A673 (cell line): Measurements from ENCODE around the gene RGS3. TPM values are rescaled to one million over a fixed set of nuclear protein-coding genes. Genes with fewer than 3 reads are reported as not detected.

ENCODE experiments used
- BruUV-seq: library from RNA; stranded (reverse); fragments of 400-500 nt; replicated peaks from 2 replicates; lab custom pipeline; 2021; lab: Mats Ljungman, UMichigan
- CTCF ChIA-PET: fragments of 300-600 bp; sonication (Branson Sonifier 250); formaldehyde crosslinking; loops from one replicate; lab custom pipeline; 2022; ENCODE audit warnings: antibody characterized with exemption; lab: Charles Lee
- POLR2A ChIA-PET: fragments of 300-600 bp; sonication (Branson Sonifier 250); formaldehyde crosslinking; loops from one replicate; lab custom pipeline; 2022; ENCODE audit warnings: antibody characterized with exemption; ENCODE audit not compliant: low non-redundant PET; lab: Charles Lee
- DNase-seq: peaks from one replicate; pipeline ENCODE4 v3.0.0-alpha.2; 2015; ENCODE audit warnings: low spot score
- H3K27ac ChIP-seq: fragments of 200-600 bp; sonication (generic); 2 replicates; pipeline ENCODE4 v1.5.1; 2016; ENCODE audit warnings: mixed run types, low read depth, mild to moderate bottlenecking, mixed read lengths, antibody characterized with exemption, low read length; ENCODE audit not compliant: poor library complexity, severe bottlenecking
- H3K27me3 ChIP-seq: fragments of 200-600 bp; sonication (generic); replicated peaks from 2 replicates; pipeline ENCODE4 v1.6.1; 2017; ENCODE audit warnings: mixed run types, low read depth, mild to moderate bottlenecking, mixed read lengths, antibody characterized with exemption, low read length; ENCODE audit not compliant: insufficient read depth, poor library complexity
- H3K36me3 ChIP-seq: fragments of 200-600 bp; sonication (generic); 2 replicates; pipeline ENCODE4 v1.6.1; 2016; ENCODE audit warnings: mixed run types, mild to moderate bottlenecking, mixed read lengths, antibody characterized with exemption, low read length; ENCODE audit not compliant: insufficient read depth, poor library complexity, severe bottlenecking
- H3K4me1 ChIP-seq: fragments of 200-600 bp; sonication (generic); 2 replicates; pipeline ENCODE4 v1.6.1; 2017; ENCODE audit warnings: mixed run types, mild to moderate bottlenecking, mixed read lengths, antibody characterized with exemption, low read length; ENCODE audit not compliant: insufficient read depth, poor library complexity, severe bottlenecking
- H3K4me3 ChIP-seq: fragments of 200-600 bp; sonication (generic); 2 replicates; pipeline ENCODE4 v1.5.1; 2016; ENCODE audit warnings: low read depth, mixed run types, mild to moderate bottlenecking, mixed read lengths, low read length; ENCODE audit not compliant: poor library complexity, severe bottlenecking
- H3K9me3 ChIP-seq: fragments of 200-600 bp; sonication (generic); 2 replicates; pipeline ENCODE4 v1.6.1; 2016; ENCODE audit warnings: mixed run types, low read depth, mild to moderate bottlenecking, mixed read lengths, antibody characterized with exemption, low read length; ENCODE audit not compliant: poor library complexity, severe bottlenecking
- EZH2 ChIP-seq: fragments of 200-600 bp; sonication (generic); IDR thresholded peaks from 2 replicates; pipeline ENCODE4 v1.6.1; 2017; ENCODE audit warnings: borderline replicate concordance, low read depth, mild to moderate bottlenecking, mixed read lengths, antibody characterized with exemption, low read length; ENCODE audit not compliant: poor library complexity, severe bottlenecking
- intact Hi-C: fragments of 100-400 bp; cut with micrococcal nuclease; formaldehyde crosslinking; loops from one replicate; pipeline ENCODE4 v1.10.0; 2022; ENCODE audit not compliant: unreplicated experiment
- total RNA-seq: library from RNA; stranded (reverse); gene quantifications from 2 replicates; pipeline ENCODE4 v1.2.3, GENCODE V29; 2021
- TF ChIP-seq, protein P1 (sequence below): fragments of 300-800, 200-600 bp; sonication (generic); conservative IDR thresholded peaks from 2 replicates; pipeline ENCODE4 v1.5.1; 2017; ENCODE audit warnings: low read depth, mild to moderate bottlenecking, antibody characterized with exemption, low read length, moderate library complexity, mixed read lengths

The RGS3 gene
- total RNA-seq, 1 experiment from 2014 or later: 19.2 TPM

DNA sequence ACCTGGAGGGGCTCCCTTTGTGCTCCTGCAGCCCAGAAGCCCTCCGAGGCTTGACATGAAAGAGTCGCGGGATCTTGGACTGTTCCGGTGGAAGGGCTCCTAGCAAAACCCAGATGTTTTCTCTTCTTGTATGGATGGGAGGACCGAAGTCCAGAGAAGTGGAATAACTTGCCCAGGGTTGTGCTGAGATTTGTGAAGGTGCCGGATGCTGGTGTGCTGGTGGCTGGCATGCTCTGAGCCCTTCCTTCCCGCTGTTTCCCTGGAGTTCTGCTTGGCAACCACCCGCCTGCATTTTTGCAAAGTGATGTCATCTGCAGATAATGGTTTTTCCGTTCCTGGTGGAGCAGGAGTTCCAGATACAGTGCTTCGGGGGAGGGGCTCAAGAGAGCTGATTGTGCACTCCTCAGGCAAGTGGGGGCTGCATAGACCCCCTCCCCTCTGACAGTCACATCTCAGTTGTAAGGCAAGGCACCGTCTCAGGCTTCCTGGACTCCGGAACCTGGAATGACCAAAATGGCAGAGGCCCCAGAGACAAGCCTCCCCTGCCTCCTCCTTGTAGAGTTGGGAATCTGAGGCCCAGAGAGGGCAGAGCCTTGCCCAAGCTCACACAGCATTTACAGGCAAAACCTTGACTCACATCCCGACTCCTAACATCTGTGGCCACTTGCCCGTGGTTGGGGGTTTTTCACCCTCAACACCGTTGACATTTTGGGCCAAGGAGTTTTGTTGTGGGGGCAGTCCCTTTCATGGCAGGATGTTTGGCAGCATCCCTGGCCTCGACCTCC lies 157.0 kb downstream of the RGS3 start:
- POLR2A ChIA-PET: interaction anchor here (0.6 kb wide), 1 partner anchor 210 kb away, joined by 3 read pairs; the partner anchor contains the start of genes C9orf43 and POLE3
- H3K9me3 ChIP-seq: no peaks in the 10 kb centered on the region
- H3K4me1 ChIP-seq: peaks cover 68% of the 10 kb centered on the region
- CTCF ChIA-PET: interaction anchor here (0.6 kb wide), 1 partner anchor 255 kb away, joined by 13 read pairs; no protein-coding TSS in a partner anchor
- intact Hi-C loops: loop anchor here (2.0 kb wide), 1 partner anchor 18 kb away; no protein-coding TSS in a partner anchor
- peak overlapping the region; percentile 67 for H3K27ac ChIP-seq
- no peaks in the 10 kb centered on the region for H3K36me3 ChIP-seq
- H3K4me3 ChIP-seq: no peak overlapping the region
- BruUV-seq: no TSS peak
- TF ChIP-seq EZH2: no peak
- TF ChIP-seq, protein P1, sequence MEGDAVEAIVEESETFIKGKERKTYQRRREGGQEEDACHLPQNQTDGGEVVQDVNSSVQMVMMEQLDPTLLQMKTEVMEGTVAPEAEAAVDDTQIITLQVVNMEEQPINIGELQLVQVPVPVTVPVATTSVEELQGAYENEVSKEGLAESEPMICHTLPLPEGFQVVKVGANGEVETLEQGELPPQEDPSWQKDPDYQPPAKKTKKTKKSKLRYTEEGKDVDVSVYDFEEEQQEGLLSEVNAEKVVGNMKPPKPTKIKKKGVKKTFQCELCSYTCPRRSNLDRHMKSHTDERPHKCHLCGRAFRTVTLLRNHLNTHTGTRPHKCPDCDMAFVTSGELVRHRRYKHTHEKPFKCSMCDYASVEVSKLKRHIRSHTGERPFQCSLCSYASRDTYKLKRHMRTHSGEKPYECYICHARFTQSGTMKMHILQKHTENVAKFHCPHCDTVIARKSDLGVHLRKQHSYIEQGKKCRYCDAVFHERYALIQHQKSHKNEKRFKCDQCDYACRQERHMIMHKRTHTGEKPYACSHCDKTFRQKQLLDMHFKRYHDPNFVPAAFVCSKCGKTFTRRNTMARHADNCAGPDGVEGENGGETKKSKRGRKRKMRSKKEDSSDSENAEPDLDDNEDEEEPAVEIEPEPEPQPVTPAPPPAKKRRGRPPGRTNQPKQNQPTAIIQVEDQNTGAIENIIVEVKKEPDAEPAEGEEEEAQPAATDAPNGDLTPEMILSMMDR: no peak
- no peaks in the 10 kb centered on the region for H3K27me3 ChIP-seq
- peak; percentile 91 for DNase-seq

DNA sequence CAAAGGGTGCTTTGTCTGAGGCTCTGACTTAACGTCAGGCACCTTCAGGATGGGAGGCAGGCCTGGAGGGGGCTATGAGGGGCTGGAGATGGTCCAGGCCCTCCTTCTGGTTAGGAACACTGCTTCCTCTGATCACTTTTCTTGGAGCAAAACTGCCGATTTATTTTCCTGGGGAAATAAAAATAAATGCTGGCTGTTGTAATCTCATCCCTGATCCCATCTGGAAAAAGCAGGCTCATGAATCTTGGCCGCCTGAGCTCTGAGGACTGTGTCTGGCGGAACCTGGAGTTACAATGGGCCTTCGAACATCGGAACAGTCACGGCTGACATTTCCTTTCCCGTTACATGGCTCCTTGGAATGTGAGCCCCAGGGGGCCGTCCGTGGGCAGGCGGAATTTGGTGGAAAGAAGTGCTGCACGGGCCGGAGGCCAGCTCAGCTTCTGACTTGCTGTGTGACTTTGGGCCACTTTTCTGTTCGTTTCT lies 157.8 kb downstream of the RGS3 start:
- H3K27me3 ChIP-seq: no peaks in the 10 kb centered on the region
- H3K27ac ChIP-seq: peak overlapping the region; percentile 67
- BruUV-seq: no TSS peak
- DNase-seq: peak; percentile 66
- no peaks in the 10 kb centered on the region for H3K9me3 ChIP-seq
- peaks cover 64% of the 10 kb centered on the region for H3K4me1 ChIP-seq
- H3K36me3 ChIP-seq: no peaks in the 10 kb centered on the region
- H3K4me3 ChIP-seq: no peak overlapping the region
- TF ChIP-seq, protein P1: no peak
- no peak for TF ChIP-seq EZH2
- intact Hi-C loops: loop anchor here (2.0 kb wide), 1 partner anchor 19 kb away; no protein-coding TSS in a partner anchor
- POLR2A ChIA-PET: interaction anchor here (0.6 kb wide), 1 partner anchor 211 kb away, joined by 3 read pairs; the partner anchor contains the start of genes C9orf43 and POLE3
- CTCF ChIA-PET: interaction anchor here (0.6 kb wide), 1 partner anchor 254 kb away, joined by 13 read pairs; no protein-coding TSS in a partner anchor

DNA sequence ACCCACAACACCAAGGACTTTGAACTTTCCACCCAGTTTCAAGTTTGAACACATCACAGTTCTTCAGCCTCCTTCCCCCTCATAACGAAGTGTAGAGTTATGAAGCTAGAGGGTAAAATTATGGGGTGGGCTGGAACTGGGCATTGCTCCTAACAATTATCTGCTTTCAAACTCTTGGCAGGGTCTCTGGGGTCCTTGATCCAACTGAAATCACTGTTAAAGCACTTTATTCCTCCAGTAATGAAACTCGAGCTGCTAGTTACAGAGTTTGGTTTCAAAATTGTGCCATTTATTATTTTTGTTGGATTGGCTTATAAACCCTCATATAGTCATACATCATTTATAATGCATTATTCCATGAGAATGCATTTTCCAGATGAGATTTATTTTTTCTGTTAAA lies 158.5 kb downstream of the RGS3 start:
- intact Hi-C loops: loop anchor here (2.0 kb wide), 1 partner anchor 19 kb away; no protein-coding TSS in a partner anchor
- DNase-seq: no peak
- ChIA-PET POLR2A (no interaction called here), CTCF (no interaction called here)
- no peak overlapping the region for H3K4me3 ChIP-seq
- H3K27me3 ChIP-seq: no peaks in the 10 kb centered on the region
- no peaks in the 10 kb centered on the region for H3K9me3 ChIP-seq
- H3K27ac ChIP-seq: peak overlapping the region; percentile 67
- no TSS peak for BruUV-seq
- H3K36me3 ChIP-seq: no peaks in the 10 kb centered on the region
- no peak for TF ChIP-seq EZH2
- TF ChIP-seq, protein P1: no peak
- H3K4me1 ChIP-seq: peaks cover 58% of the 10 kb centered on the region
